Smooth muscle cell (in vitro differentiated cells): ENCODE results near the gene PXDN. TPM values are rescaled to one million over a fixed set of nuclear protein-coding genes. Genes with fewer than 3 reads are reported as not detected.
"Not testable (repeated sequence)": the region's sequence is repeated elsewhere in the genome, so short reads cannot be mapped to it uniquely, and the experiment has no call there.

Source experiments
- DNase-seq: peaks from one replicate; lab custom pipeline; 2025; ENCODE audit not compliant: unreplicated experiment; lab: John Stamatoyannopoulos, UW
- H2AFZ ChIP-seq: fragments of 200-600 bp; sonication (generic); 2 replicates; pipeline ENCODE4 v1.6.0; 2016; ENCODE audit warnings: antibody characterized with exemption, low read depth, mild to moderate bottlenecking
- H3F3A ChIP-seq: fragments of 200-600 bp; sonication (generic); 2 replicates; pipeline ENCODE4 v1.6.0; 2017; ENCODE audit warnings: antibody characterized with exemption, low read depth
- H3K27ac ChIP-seq: fragments of 200-600 bp; sonication (generic); 2 replicates; pipeline ENCODE4 v1.5.1; 2016; ENCODE audit warnings: low read depth, mild to moderate bottlenecking
- H3K27me3 ChIP-seq: fragments of 200-600 bp; sonication (generic); 2 replicates; pipeline ENCODE4 v1.6.1; 2016; ENCODE audit warnings: low read depth, mild to moderate bottlenecking
- H3K36me3 ChIP-seq: fragments of 200-600 bp; sonication (generic); 2 replicates; pipeline ENCODE4 v1.5.1; 2016; ENCODE audit warnings: low read depth
- H3K4me1 ChIP-seq: fragments of 200-600 bp; sonication (generic); 2 replicates; pipeline ENCODE4 v1.5.1; 2016; ENCODE audit warnings: low read depth
- H3K4me2 ChIP-seq: fragments of 200-600 bp; sonication (generic); 2 replicates; pipeline ENCODE4 v1.6.0; 2016; ENCODE audit warnings: mild to moderate bottlenecking
- H3K4me3 ChIP-seq: fragments of 200-600 bp; sonication (generic); 2 replicates; pipeline ENCODE4 v1.5.1; 2016; ENCODE audit warnings: mild to moderate bottlenecking
- H3K79me2 ChIP-seq: fragments of 200-600 bp; sonication (generic); 2 replicates; pipeline ENCODE4 v1.6.0; 2016; ENCODE audit warnings: low read depth, mild to moderate bottlenecking
- H3K9ac ChIP-seq: fragments of 200-600 bp; sonication (generic); 2 replicates; pipeline ENCODE4 v1.6.0; 2016; ENCODE audit warnings: low read depth
- H3K9me3 ChIP-seq: fragments of 200-600 bp; sonication (generic); replicated peaks from 2 replicates; pipeline ENCODE4 v1.5.1; 2016; ENCODE audit warnings: low read depth
- H4K20me1 ChIP-seq: fragments of 200-600 bp; sonication (generic); 2 replicates; pipeline ENCODE4 v1.6.0; 2016; ENCODE audit warnings: low read depth
- CTCF ChIP-seq: fragments of 200-600 bp; sonication (generic); IDR thresholded peaks from 2 replicates; pipeline ENCODE4 v1.5.1; 2017; ENCODE audit warnings: borderline replicate concordance, mild to moderate bottlenecking, antibody characterized with exemption; ENCODE audit not compliant: insufficient read depth, poor library complexity, severe bottlenecking
- WGBS: methylation state at CpG from one replicate; pipeline ENCODE4 v1.1.7; 2016; ENCODE audit warnings: low lambda C conversion rate; 5-methylcytosine and 5-hydroxymethylcytosine counted together
- polyA plus RNA-seq: library from polyadenylated mRNA; unstranded; fragments of >200 nt; fragmentation: Nextera tagmentation; extraction: Ambion mirVana; gene quantifications from 2 replicates; pipeline ENCODE4 v1.2.1, GENCODE V29; 2016
- total RNA-seq: library from RNA; depleted of rRNA; stranded (reverse); fragments of >200 nt; gene quantifications from 2 replicates; pipeline ENCODE4 v1.2.3, GENCODE V29; 2014

PXDN gene
- total and polyA plus RNA-seq, 2 experiments from 2014 or later = 328 to 333 TPM

- no peak for TF ChIP-seq CTCF
- H3K9ac ChIP-seq = no peak overlapping the region
- peaks cover under 1% of the 10 kb centered on the region for H3F3A ChIP-seq
- no peaks in the 10 kb centered on the region for H3K27me3 ChIP-seq
- no peaks in the 10 kb centered on the region for H4K20me1 ChIP-seq
- H3K4me2 ChIP-seq = no peak overlapping the region
- no peak overlapping the region for H2AFZ ChIP-seq
- H3K4me1 ChIP-seq = peaks cover 21% of the 10 kb centered on the region
- H3K27ac ChIP-seq = no peak overlapping the region
- H3K9me3 ChIP-seq = no peaks in the 10 kb centered on the region
- H3K36me3 ChIP-seq = no peaks in the 10 kb centered on the region
- WGBS = 92% methylated on average over 16 of the region's 16 CpGs
- no peak overlapping the region for H3K4me3 ChIP-seq
- no peaks in the 10 kb centered on the region for H3K79me2 ChIP-seq
- no peak for DNase-seq
These were observed 120.3 kb downstream of the PXDN start for GRCh38 chr2:1623906-1624445.

- Histone ChIP-seq H3K9me3 (no peaks in the 10 kb centered on the region), H3K27ac (no peak overlapping the region), H3K36me3 (no peaks in the 10 kb centered on the region), H2AFZ (no peak overlapping the region), H3K79me2 (no peaks in the 10 kb centered on the region), H3K9ac (no peak overlapping the region), H3K4me2 (no peak overlapping the region), H3F3A (no peaks in the 10 kb centered on the region), H4K20me1 (no peaks in the 10 kb centered on the region), H3K27me3 (no peaks in the 10 kb centered on the region), H3K4me1 (peaks cover 21% of the 10 kb centered on the region), H3K4me3 (no peak overlapping the region)
- TF ChIP-seq CTCF = no peak
- no peak for DNase-seq
- WGBS = 91% methylated on average over 11 of the region's 11 CpGs
These were observed 121.7 kb downstream of the PXDN start for GRCh38 chr2:1622521-1623200.

- not testable (repeated sequence) for H3K9ac ChIP-seq, H4K20me1 ChIP-seq, H3K36me3 ChIP-seq, H3K79me2 ChIP-seq, H3K27ac ChIP-seq, H3F3A ChIP-seq, H3K4me2 ChIP-seq, H3K27me3 ChIP-seq, H2AFZ ChIP-seq, DNase-seq, H3K4me3 ChIP-seq, H3K9me3 ChIP-seq
- WGBS = 94% methylated on average over 3 of the region's 3 CpGs
- H3K4me1 ChIP-seq = peaks cover 15% of the 10 kb centered on the region
These were observed 122.3 kb downstream of the PXDN start for GRCh38 chr2:1621976-1622375.

- Histone ChIP-seq H3K4me3 (no peak overlapping the region), H3K4me1 (peaks cover 15% of the 10 kb centered on the region), H3K79me2 (no peaks in the 10 kb centered on the region), H3K27me3 (no peaks in the 10 kb centered on the region), H3K4me2 (no peak overlapping the region), H3F3A (no peaks in the 10 kb centered on the region), H3K36me3 (no peaks in the 10 kb centered on the region), H2AFZ (no peak overlapping the region), H3K9me3 (no peaks in the 10 kb centered on the region), H4K20me1 (no peaks in the 10 kb centered on the region), H3K27ac (no peak overlapping the region), H3K9ac (no peak overlapping the region)
- 98% methylated on average over 13 of the region's 13 CpGs for WGBS
- DNase-seq = no peak
- no peak for TF ChIP-seq CTCF
These were observed 122.8 kb downstream of the PXDN start for GRCh38 chr2:1621501-1621900.
